Body of pancreas (tissue), 4 donors: Measurements from ENCODE around the gene LSM8.

Experiments used
- CTCF ChIP-seq, 7 experiments: fragments of 450-650 bp in 4 of 7; fragments of 200-600 bp in 3 of 7; sonication (generic) in 3 of 7; IDR thresholded peaks; one replicate each; pipeline ENCODE4 v1.5.1; 2016 to 2019; ENCODE audit warnings: antibody characterized with exemption in 7 of 7
- POLR2A ChIP-seq, 3 donors: fragments of 450-650 bp; IDR thresholded peaks; one replicate each; pipeline ENCODE4 v1.6.1; 2016; ENCODE audit warnings: antibody characterized with exemption in 3 of 3, mild to moderate bottlenecking in 2 of 3

- no peak for TF ChIP-seq CTCF (IDR thresholded peaks at IDR 0.05)
- TF ChIP-seq POLR2A (IDR thresholded peaks at IDR 0.05): no peak
Observed at GRCh38 chr7:118175740-118176139, 8.2 kb upstream of the LSM8 start.
